ENCODE measurements around the gene HOXB5.

GRCh38 chr17:48559122-48559839, 34.3 kb downstream of the HOXB5 start:
- TF ChIP-seq CTCF (IDR thresholded peaks at IDR 0.05) (no peak), POLR2A (IDR thresholded peaks at IDR 0.05) (no peak), EP300 (IDR thresholded peaks at IDR 0.05) (no peak)

Measured in gastroesophageal sphincter (tissue), 3 donors.